NCI-H2196 treated with DMSO at 0.1 percent for 48 hours (cell line): ENCODE data around the gene TSPAN14.

Source experiments
- DNase-seq: peaks from one replicate; lab custom pipeline; 2025; ENCODE audit not compliant: unreplicated experiment; lab: John Stamatoyannopoulos, UW

The TSPAN14 gene

GRCh38 chr10:80580638-80581468 is 126.7 kb downstream of the TSPAN14 start:
- no peak for DNase-seq

- DNase-seq: no peak
These were observed 127.3 kb downstream of the TSPAN14 start for GRCh38 chr10:80581469-80581835.

GRCh38 chr10:80582286-80582960 is 128.3 kb downstream of the TSPAN14 start:
- no peak for DNase-seq
